Erythroblast (primary cell): ENCODE data around the gene RBBP4.
A peak's percentile ranks its signal among the peaks of the same experiment; 100 is the strongest.
"Not testable (repeated sequence)": the region's sequence is repeated elsewhere in the genome, so short reads cannot be mapped to it uniquely, and the experiment has no call there.

Experiments used
- DNase-seq, 2 experiments: peaks; one replicate each; lab custom pipeline; 2025; lab: John Stamatoyannopoulos, UW
- GATA1 ChIP-seq: IDR thresholded peaks from 2 replicates; pipeline ENCODE4 v1.6.1; 2011; ENCODE audit warnings: low read depth, mild to moderate bottlenecking, control low read depth, low read length, moderate library complexity
- POLR2A ChIP-seq: IDR thresholded peaks from 2 replicates; pipeline ENCODE4 v1.6.1; 2011; ENCODE audit warnings: mild to moderate bottlenecking, low read length

Gene RBBP4

DNA sequence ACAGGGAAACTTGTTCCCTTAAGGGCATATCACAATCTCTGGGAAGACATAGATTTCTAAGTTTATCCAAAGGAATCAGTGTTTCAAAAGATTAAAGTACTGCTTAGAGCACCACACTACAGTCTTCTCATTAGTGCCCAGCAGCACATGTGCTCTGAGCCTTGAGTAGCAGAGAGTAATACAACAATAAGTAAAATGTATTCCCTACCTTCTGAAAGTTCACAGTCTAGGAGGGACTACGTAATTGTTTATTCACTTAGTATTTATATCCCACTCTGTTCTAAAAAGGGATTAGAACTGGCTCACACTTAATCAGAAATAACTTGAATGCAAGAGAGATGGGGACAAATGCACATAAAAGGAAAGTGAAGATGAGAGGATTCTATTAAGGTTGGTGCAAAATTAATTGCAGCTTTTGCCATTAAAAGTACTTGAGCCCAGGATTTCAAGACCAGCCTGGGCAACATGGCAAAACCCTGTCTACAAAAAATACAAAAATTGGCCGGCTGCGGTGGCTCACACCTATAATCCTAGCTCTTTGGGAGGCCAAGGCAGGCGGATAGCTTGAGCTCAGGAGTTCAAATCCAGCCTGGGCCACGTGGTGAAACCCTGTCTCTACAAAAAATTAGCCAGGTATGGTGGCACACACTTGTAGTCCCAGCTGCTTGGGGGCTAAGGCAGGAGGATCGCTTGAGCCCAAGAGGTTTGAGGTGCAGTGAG, 42.6 kb downstream of the RBBP4 start:
- TF ChIP-seq GATA1, result no peak
- TF ChIP-seq POLR2A, result no peak
- DNase-seq, result no peak

GRCh38 chr1:32695098-32695904, 44.3 kb downstream of the RBBP4 start:
- DNase-seq, result peak; percentile 11 to 17

GRCh38 chr1:32696041-32696440, 45.0 kb downstream of the RBBP4 start:
- TF ChIP-seq POLR2A, result no peak
- DNase-seq, result no peak

More at GRCh38 chr1:32695098-32695904, 44.3 kb downstream of the RBBP4 start:
- TF ChIP-seq POLR2A (no peak), GATA1 (no peak)

- not testable (repeated sequence) for DNase-seq
Observed at GRCh38 chr1:32696996-32697395, 46.0 kb downstream of the RBBP4 start.

DNA sequence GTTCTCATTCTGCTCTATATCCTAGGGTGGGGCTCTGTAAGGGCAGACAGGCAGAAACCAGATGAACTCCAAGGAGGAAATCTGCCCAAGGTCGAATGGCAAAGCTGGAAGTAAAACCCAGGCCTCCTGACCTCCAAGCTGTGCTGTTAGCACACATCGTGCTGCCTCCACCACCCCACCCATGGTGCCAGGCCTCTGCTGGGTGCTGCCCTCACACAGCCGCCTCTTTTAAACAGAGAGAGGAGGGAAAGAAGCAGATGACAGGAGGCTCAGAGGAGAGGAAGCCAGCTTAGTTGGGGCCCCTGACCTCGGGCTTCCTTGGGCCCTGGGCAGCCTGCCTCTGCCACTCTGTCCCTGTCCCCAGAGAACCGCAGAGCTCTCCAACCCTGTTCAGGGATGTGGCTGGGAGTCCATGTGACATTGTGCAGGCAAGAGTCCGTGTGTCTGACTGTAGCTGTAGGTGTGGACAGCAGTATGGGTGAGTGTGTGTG, 50.5 kb downstream of the RBBP4 start:
- DNase-seq, result no peak
- TF ChIP-seq GATA1, result no peak
- no peak for TF ChIP-seq POLR2A

DNA sequence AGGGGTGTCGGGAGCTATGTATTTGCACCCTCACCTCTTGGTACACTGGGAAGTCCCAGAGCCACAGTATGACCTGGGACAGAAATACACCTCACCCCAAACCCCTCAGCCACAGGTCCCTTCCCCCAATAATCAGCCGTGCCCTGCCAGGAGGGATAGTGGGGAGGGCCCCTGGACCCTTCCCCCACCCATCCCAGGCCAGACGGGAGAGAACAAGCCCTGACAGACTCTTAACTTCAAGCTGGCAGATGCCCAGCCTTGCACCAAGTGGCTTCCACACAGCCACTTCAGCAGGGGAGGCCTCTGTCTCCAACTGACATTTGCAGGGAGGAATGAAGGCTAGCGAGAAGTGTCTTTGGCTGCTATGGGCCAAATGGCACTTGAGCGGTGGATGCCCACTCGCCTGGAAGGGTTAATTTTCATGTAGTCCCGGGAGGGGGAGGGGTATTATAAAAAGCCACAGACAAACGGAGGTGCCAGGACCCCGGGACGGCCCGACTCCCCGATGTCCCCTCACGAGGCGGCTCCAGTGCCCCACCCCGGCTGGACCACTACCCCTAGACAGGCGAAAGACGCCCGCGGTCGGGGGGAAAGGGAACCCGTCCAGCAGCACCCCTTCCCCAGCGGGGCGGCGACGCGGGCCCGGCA, 51.1 kb downstream of the RBBP4 start:
- DNase-seq, result no peak
- no peak for TF ChIP-seq GATA1
- no peak for TF ChIP-seq POLR2A

DNA sequence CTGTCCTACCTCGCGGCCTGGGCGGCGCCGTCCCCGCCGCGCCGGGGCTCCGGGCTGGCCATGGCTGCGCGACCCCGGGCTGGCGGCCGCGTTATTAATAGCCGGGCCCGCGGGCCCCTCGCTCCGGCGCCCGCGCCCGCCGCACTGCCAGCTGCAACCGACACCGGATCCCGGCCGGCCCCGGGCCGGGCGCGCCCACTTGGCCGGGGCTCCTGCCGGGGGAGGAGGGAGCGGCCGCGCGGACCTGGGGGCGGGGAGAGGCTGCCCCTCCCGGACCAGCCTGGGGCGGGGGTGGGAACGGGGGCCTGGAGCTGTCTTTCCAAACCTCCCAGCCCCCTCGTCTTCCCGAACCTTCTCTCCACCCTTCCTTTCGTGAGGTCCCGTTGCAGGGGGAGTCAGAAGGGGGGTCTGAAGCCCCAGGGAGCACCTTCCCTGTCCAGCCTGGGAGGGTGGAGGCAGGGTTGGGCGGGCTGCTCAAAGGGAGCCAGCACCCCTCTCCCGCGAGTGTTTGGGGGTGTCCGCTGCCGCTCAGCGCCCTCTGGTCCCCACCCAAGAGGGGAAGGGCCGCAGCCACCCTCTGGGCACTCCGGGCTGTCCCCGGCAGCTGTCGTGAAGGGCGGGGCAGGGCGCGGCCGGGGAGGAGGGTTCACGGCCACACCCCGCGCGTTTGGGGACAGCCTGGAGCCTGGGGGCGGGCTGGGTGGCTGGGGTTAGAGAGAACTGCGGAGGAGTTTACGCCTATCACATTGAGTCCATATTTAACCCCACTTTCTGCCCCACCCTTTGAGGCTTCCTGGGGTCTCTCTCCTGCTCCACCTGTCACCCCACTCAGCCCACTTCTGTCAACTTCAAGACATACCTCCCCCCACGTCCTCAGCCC, 51.8 kb downstream of the RBBP4 start, which contains the start of gene SYNC:
Gene SYNC, minus strand, starts transcription at position 172 of the 880 bp plus-strand sequence. Its CDS starts 110 bp downstream, at position 62.
- no peak for TF ChIP-seq GATA1
- TF ChIP-seq POLR2A, result no peak
- DNase-seq, result peak; percentile 66 to 73

- TF ChIP-seq POLR2A, result no peak
- TF ChIP-seq GATA1, result no peak
- no peak for DNase-seq
Observed at GRCh38 chr1:32703479-32704291, 52.7 kb downstream of the RBBP4 start.

- no peak for TF ChIP-seq POLR2A
- no peak for TF ChIP-seq GATA1
Observed at GRCh38 chr1:32705516-32705915, 54.5 kb downstream of the RBBP4 start.

DNA sequence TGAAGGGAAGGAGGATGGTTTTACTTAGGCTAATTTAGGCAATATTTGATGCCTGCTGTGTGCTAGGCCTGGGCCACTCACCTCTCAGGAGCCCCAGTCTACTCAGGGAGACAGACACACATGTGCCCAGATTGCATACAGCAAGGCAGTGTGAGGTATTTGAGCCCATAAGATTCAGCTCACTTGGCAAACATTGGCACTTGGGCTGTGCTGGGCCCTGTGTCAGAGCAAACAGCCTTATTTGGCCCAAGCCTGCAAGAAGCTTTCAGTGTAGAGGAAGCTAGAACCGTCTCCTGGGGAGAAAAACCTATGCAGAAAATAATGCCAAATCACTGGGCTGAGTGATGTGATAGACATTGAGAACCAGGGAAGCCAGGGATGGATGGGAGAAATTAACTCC, 55.5 kb downstream of the RBBP4 start:
- TF ChIP-seq GATA1 (no peak), POLR2A (no peak)
- DNase-seq, result no peak

More at GRCh38 chr1:32705516-32705915, 54.5 kb downstream of the RBBP4 start:
- DNase-seq, result no peak

GRCh38 chr1:32709075-32709474, 58.1 kb downstream of the RBBP4 start:
- no peak for TF ChIP-seq POLR2A
- TF ChIP-seq GATA1, result no peak
- DNase-seq, result no peak

GRCh38 chr1:32709476-32709875, 58.5 kb downstream of the RBBP4 start:
- no peak for DNase-seq
- no peak for TF ChIP-seq GATA1
- no peak for TF ChIP-seq POLR2A

- DNase-seq, result not testable (repeated sequence)
Observed at GRCh38 chr1:32711221-32711620, 60.2 kb downstream of the RBBP4 start.
